Myocyte (in vitro differentiated cells): Measurements from ENCODE around the gene DUSP1. TPM values are rescaled to one million over a fixed set of nuclear protein-coding genes. Genes with fewer than 3 reads are reported as not detected.

ENCODE experiments used
- DNase-seq: peaks from one replicate; pipeline ENCODE4 v3.0.0-alpha.2; 2012; ENCODE audit warnings: low read depth
- total RNA-seq: library from RNA; depleted of rRNA; stranded (reverse); fragments of >200 nt; gene quantifications from 2 replicates; pipeline ENCODE4 v1.2.3, GENCODE V29; 2014

The DUSP1 gene
- total RNA-seq, 1 donor from 2014 or later = 127 TPM

GRCh38 chr5:172765766-172766286, 5.2 kb downstream of the DUSP1 start:
- DNase-seq = peak; percentile 64

GRCh38 chr5:172764861-172765765, 5.9 kb downstream of the DUSP1 start:
- DNase-seq = peak; percentile 99

GRCh38 chr5:172763120-172763464, 7.9 kb downstream of the DUSP1 start:
- no peak for DNase-seq

- DNase-seq = no peak
These were observed 8.5 kb downstream of the DUSP1 start for GRCh38 chr5:172762214-172763119.

- no peak for DNase-seq
These were observed 10.0 kb downstream of the DUSP1 start for GRCh38 chr5:172760959-172761358.

- no peak for DNase-seq
These were observed 10.9 kb downstream of the DUSP1 start for GRCh38 chr5:172760136-172760535.

GRCh38 chr5:172758834-172759149, 12.2 kb downstream of the DUSP1 start:
- no peak for DNase-seq

GRCh38 chr5:172758077-172758833, 12.7 kb downstream of the DUSP1 start:
- DNase-seq = peak; percentile 67

GRCh38 chr5:172757394-172758010, 13.5 kb downstream of the DUSP1 start:
- no peak for DNase-seq

GRCh38 chr5:172756764-172757393, 14.1 kb downstream of the DUSP1 start:
- DNase-seq = no peak

- DNase-seq = no peak
These were observed 16.2 kb downstream of the DUSP1 start for GRCh38 chr5:172754596-172755356.

- no peak for DNase-seq
These were observed 17.9 kb downstream of the DUSP1 start for GRCh38 chr5:172753101-172753500.

GRCh38 chr5:172751761-172752510, 19.1 kb downstream of the DUSP1 start:
- peak; percentile 49 for DNase-seq

GRCh38 chr5:172749881-172750633, 20.9 kb downstream of the DUSP1 start:
- DNase-seq = peak; percentile 41

- no peak for DNase-seq
These were observed 21.9 kb downstream of the DUSP1 start for GRCh38 chr5:172749076-172749475.

GRCh38 chr5:172748341-172748843, 22.6 kb downstream of the DUSP1 start:
- DNase-seq = no peak

GRCh38 chr5:172747471-172747870, 23.5 kb downstream of the DUSP1 start:
- DNase-seq = no peak

- DNase-seq = no peak
These were observed 24.3 kb downstream of the DUSP1 start for GRCh38 chr5:172746725-172747124.
